Left kidney (tissue), 2 donors: ENCODE results near the gene PTPRO. TPM values are rescaled to one million over a fixed set of nuclear protein-coding genes. Genes with fewer than 3 reads are reported as not detected.

ENCODE experiments used
- DNase-seq: peaks from one replicate; pipeline ENCODE4 v3.0.0-alpha.2; 2013
- polyA plus RNA-seq: library from polyadenylated mRNA; unstranded; fragments of 120-200 nt; gene quantifications from one replicate; pipeline ENCODE4 v1.2.1, GENCODE V29; 2013; ENCODE audit not compliant: insufficient read length

Gene PTPRO
- polyA plus RNA-seq, 1 donor: 257 TPM

- no peak for DNase-seq
Measured at GRCh38 chr12:15344561-15344960, 22.3 kb downstream of the PTPRO start.

DNA sequence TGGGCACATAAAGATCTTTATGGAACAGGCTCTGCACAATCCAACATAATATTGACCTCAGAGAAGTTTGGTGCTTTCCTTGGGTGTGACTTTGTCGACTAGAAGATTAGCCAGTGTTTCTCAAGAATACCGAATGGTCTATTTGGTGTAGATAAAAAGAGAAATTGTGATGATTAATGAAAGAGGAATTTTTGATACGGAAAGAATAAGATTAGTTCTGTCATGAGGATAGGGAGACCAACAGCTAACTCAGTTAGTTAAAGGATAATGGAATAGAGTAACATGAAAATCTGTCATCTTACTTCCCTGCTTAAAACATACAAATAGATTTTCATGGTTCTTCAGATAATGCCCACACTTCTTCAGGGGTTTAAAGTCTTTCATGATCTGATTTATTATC is 24.2 kb downstream of the PTPRO start:
- no peak for DNase-seq

GRCh38 chr12:15350643-15351042 is 28.3 kb downstream of the PTPRO start:
- no peak for DNase-seq

DNA sequence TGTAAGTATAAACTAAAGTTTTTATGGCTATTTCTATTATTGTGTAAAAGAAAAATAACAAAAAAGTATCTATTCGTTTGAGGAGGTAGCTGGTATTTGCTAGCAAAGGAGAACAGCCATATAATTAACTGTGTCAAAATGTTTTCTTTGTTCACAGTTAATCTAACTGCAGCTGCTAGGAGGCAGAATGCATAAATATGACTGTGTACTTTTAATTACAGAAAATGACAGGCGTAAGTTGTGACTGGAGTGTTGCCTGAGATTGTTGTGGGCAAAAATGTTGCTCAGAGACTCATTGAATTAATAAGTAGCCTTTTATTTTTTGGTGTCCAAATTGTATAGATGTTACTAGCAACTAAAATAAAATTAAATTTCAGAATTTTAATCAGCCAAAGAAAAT is 33.5 kb downstream of the PTPRO start:
- DNase-seq: no peak

DNA sequence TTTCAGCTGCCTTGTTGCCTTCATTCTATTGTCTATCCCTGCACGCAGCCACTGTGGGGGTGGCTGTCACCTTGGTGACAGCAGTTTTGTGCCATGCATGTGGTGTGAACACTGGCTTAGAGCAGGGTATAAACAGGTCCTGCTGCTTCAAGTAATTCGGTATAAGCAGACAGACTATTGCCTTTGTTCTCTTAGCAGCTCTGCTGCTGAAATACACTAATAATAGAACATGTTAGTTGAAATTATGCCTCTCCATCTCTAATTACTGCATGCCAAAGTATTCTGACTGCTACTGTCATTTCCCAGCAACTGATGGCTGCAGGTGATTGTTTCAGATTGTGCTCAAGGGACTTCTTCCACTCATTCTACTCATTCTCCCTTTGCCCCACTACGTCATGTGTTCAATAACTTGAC is 34.6 kb downstream of the PTPRO start:
- DNase-seq: no peak

- peak; percentile 22 for DNase-seq
Measured at GRCh38 chr12:15364221-15365160, 42.2 kb downstream of the PTPRO start.

DNA sequence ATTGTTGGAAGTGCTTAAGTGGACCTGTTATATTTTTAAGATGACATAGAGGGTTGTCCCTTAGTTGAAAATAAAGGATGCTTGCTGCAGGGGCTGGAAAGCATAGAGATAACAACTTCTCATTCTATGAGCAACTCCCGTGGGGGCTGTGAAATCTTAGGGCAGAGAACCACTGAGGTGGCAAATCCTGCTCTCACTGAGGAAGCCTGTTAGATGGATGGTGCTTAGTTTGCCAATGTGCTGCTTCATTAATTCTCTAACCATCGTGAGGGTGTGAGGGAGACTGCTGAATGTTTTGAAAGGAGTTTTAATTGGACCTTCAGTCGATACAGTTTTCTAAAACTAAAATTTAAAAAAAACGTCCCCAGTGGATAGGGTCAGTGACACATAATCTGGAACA is 46.5 kb downstream of the PTPRO start:
- DNase-seq: peak; percentile 36

DNA sequence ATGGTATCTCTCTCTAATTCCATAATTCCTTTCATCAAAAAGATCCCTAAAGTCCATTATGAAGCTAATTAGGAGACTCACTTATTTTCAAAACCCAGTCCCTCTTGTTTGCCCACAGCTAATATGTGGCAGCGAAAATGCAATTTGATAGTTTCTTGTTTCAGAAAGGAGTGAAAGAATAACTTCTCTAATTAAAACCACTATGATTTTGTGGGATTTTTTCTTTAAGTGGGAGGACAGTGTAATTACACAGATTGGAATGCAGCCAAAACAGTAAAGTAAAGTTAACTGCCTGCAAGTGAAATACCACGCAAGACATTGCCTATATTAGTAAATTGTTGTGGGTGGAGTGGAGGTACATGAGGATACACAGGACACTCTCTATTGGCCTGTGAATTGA is 50.0 kb downstream of the PTPRO start:
- no peak for DNase-seq

DNA sequence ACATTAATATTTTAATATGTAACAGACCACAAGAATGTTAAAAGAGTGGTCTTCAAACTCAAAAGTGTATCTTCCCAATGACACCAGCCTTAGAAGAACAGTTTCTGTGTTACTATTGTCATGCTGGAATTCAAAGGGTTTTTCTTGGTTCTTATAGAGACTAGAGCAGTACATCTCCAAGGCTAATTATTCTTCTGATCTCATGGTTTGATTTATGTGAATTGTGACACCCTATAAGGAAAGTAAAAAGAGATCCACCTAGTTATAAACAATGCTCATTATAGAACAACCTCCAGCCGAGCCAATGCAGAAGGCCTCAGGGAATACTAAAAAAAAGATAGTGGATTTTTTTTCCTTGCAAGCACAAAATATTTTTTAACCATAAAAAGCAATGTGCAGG is 65.5 kb downstream of the PTPRO start:
- no peak for DNase-seq

GRCh38 chr12:15389561-15389960 is 67.3 kb downstream of the PTPRO start:
- DNase-seq: no peak

GRCh38 chr12:15393037-15393436 is 70.7 kb downstream of the PTPRO start:
- no peak for DNase-seq

- DNase-seq: no peak
Measured at GRCh38 chr12:15393995-15394394, 71.7 kb downstream of the PTPRO start.

DNA sequence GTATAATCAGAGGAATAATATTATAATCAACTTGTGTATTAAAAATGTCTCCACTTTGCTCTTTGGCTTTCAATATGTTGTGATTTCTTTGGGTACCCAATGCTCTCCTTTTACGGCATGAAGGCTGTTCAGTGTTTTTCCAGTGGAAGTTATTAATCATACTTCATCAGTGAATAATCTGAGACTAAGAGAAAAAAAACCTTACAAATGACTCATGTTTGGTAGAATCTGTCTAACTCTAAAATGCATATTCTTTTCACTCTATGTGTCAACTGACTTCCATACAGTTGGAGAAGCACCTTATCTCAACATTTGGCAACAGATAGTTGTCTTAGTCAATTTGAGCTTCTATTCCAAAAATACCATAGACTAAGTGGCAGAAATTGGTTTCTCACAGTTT is 82.2 kb downstream of the PTPRO start:
- DNase-seq: no peak

DNA sequence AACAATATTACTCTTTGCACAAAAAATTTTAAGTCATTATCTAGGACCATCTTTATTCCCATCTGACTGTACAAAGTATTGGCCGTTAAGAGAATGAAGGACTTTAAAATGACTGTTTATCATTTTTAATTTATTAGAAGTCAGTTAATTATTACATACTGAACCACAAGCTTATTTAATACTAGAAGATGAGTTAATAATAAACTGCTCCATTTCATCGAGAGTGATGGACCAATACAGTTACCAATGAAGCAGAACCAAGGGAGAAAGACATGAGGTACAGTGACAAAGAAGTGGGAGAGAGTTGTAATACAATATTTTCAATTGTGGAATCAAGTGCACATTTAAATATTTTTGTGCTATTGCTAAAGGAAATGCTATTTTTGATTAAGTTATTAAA is 83.3 kb downstream of the PTPRO start:
- no peak for DNase-seq

DNA sequence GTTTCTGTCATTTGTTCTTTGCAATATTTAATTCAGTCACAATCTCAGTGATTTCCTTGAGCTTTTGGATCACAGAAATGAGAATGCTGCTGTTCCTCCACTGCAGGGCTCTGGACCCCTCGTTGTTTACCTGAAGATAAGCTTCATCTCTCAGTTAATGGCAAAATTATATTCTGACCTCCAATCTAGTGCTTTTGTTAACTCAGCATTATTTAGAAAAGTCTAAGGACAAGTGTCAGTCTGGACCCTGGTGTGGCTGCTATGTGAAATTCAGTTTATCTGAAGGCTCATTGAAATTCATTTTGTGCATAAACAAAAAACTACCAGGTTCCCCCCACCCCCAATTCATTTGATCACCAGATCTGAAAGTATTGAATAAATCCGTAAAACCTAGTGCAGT is 84.7 kb downstream of the PTPRO start:
- DNase-seq: no peak

DNA sequence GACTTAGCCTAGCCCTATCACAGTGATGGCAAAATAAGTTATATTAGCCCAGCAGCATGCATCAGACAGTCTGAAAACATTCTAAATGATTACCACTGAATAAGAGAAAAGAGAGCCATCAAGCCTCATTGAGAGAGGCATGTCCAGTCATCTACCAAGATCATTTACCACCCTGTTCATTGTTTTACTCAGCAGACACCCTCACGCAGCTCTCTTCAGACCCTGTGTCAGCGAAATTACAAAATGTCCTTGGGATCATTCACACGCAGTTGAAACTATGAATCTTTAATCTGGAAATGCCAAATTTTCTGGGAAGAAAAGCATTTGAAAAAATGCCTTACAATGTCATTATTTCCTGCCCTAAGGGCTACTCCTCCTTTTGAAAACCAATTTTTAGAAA is 89.5 kb downstream of the PTPRO start:
- DNase-seq: no peak

- DNase-seq: no peak
Measured at GRCh38 chr12:15417691-15418090, 95.4 kb downstream of the PTPRO start.

- DNase-seq: no peak
Measured at GRCh38 chr12:15423629-15424028, 101.3 kb downstream of the PTPRO start.

DNA sequence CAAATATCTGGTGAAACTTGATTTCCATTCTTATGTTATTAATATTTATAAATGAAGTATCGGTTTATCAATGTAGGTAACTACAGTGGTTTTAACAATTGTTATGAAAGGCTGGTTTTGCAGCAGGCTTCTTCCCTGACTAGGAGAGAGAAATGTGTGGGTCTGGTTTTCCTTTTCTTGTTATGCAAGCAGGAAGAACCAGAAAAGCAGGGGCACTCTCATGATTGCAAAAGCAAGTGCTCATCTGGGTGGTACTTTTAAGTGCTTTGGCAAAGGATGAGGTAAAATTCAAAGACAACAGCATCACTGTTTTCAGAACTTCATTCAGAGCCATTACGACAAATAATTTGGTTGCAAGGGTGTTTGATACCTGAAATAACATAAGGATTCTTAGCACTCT is 105.6 kb downstream of the PTPRO start:
- DNase-seq: no peak

DNA sequence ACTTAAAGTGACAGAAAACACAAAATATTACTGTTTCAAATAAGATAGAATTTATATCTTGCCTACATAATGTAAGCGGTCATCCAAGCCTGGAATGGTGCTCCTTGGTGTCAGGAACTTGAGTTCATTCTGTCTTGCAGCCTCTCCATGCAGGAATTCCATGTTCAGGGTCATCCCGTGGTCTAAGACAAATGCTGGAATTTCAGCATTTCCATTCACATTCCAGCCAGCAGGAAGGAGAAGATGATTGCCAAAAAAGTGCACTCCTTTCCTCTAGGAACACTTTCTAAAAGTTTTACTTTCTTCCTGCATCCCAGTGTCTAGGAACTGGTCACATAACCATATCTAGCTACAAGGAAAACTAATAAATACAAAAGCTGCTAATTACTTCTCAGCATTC is 106.3 kb downstream of the PTPRO start:
- DNase-seq: no peak

DNA sequence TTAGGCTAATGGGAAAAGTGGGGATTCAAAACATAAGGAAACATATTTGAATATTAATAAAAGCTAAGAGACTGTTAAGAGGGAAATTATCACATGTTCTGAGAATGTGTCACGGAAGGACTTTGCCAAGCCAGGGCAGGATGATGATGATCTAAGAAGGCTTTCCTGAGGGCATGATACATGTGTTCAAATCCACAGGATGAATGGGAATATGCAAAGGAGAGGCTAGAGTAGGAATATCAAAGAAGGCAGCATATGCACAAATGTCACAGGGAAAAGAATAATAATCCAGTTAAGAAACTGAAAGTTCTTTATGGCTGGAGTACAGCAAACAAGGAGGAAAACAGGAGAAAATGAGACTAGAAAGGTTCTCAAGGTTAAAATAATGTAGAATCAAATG is 107.0 kb downstream of the PTPRO start:
- no peak for DNase-seq

- peak; percentile 11 for DNase-seq
Measured at GRCh38 chr12:15435597-15435996, 113.3 kb downstream of the PTPRO start.

GRCh38 chr12:15439459-15439858 is 117.2 kb downstream of the PTPRO start:
- no peak for DNase-seq

DNA sequence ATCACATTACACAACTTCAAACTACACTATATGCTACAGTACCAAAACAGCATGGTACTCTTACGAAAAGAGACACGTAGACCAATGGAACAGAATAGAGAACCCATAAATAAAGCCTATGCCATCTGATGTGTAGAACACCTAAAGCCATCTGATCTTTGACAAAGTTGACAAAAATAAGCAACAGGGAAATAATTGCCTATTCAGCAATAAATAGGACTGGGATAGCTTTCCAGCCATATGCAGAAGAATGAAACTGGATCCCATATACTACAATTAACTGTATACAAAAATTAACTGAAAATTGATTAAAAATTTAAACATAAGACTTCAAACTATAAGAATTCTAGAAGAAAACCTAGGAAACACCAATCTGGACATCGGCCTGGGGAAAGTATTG is 120.7 kb downstream of the PTPRO start:
- DNase-seq: no peak
